ENCODE measurements around the gene APC2. TPM values are rescaled to one million over a fixed set of nuclear protein-coding genes. Genes with fewer than 3 reads are reported as not detected.
"Not testable (repeated sequence)": the region's sequence is repeated elsewhere in the genome, so short reads cannot be mapped to it uniquely, and the experiment has no call there.

APC2 gene
- total RNA-seq, 1 donor = 0.27 TPM

- no peak overlapping the region for H3K4me3 ChIP-seq (ENCODE audit: low read depth, low read length)
- no peak for TF ChIP-seq CTCF (IDR thresholded peaks at IDR 0.05; ENCODE audit: insufficient read depth, low read length)
- DNase-seq (ENCODE audit: low read depth) = no peak
Observed at GRCh38 chr19:1435378-1435989, 14.4 kb upstream of the APC2 start.

GRCh38 chr19:1437609-1438008 lies 12.3 kb upstream of the APC2 start:
- DNase-seq (ENCODE audit: low read depth) = no peak
- H3K4me3 ChIP-seq (ENCODE audit: low read depth, low read length) = no peak overlapping the region
- TF ChIP-seq CTCF (IDR thresholded peaks at IDR 0.05; ENCODE audit: insufficient read depth, low read length) = no peak

GRCh38 chr19:1438035-1438932 lies 11.6 kb upstream of the APC2 start, which contains the start of gene RPS15:
Gene RPS15 (plus strand): TSS chr19:1438396. CDS start chr19:1438426, 30 bp downstream.
- DNase-seq (ENCODE audit: low read depth) = peak; percentile 96
- TF ChIP-seq CTCF (IDR thresholded peaks at IDR 0.05; ENCODE audit: insufficient read depth, low read length) = peak; percentile 96
- peak within 1 kb of the TSS; percentile 83 for H3K4me3 ChIP-seq (ENCODE audit: low read depth, low read length)

GRCh38 chr19:1438933-1439354 lies 11.0 kb upstream of the APC2 start:
- DNase-seq (ENCODE audit: low read depth) = no peak
- no peak for TF ChIP-seq CTCF (IDR thresholded peaks at IDR 0.05; ENCODE audit: insufficient read depth, low read length)

GRCh38 chr19:1439525-1440417 lies 10.2 kb upstream of the APC2 start:
- DNase-seq (ENCODE audit: low read depth) = not testable (repeated sequence)
- peak overlapping the region; percentile 83 for H3K4me3 ChIP-seq (ENCODE audit: low read depth, low read length)

More at GRCh38 chr19:1438933-1439354, 11.0 kb upstream of the APC2 start:
- H3K4me3 ChIP-seq (ENCODE audit: low read depth, low read length) = peak overlapping the region; percentile 83

- no peak for DNase-seq (ENCODE audit: low read depth)
- TF ChIP-seq CTCF (IDR thresholded peaks at IDR 0.05; ENCODE audit: insufficient read depth, low read length) = no peak
- no peak overlapping the region for H3K4me3 ChIP-seq (ENCODE audit: low read depth, low read length)
Observed at GRCh38 chr19:1440418-1440801, 9.5 kb upstream of the APC2 start.

Data from fibroblast of the aortic adventitia (primary cell).